HEK293 (cell line): ENCODE data around the gene KCNJ14.

ENCODE experiments used
- SP7 ChIP-seq: fragments of 450-650 bp; formaldehyde crosslinking; IDR thresholded peaks from 2 replicates; pipeline ENCODE4 v1.5.1; 2016; ENCODE audit warnings: missing biosample characterization, missing genetic modification characterization
- ZNF19 ChIP-seq: fragments of 450-650 bp; formaldehyde crosslinking; IDR thresholded peaks from 2 replicates; pipeline ENCODE4; 2016; ENCODE audit warnings: missing biosample characterization, missing genetic modification characterization, low read depth
- ZNF561 ChIP-seq: fragments of 450-650 bp; IDR thresholded peaks from 2 replicates; pipeline ENCODE4 v1.5.1; 2018; ENCODE audit warnings: missing biosample characterization, missing genetic modification characterization, borderline replicate concordance
- ZNF776 ChIP-seq: fragments of 450-650 bp; formaldehyde crosslinking; IDR thresholded peaks from 2 replicates; pipeline ENCODE4 v1.5.0; 2017; ENCODE audit warnings: missing biosample characterization, missing genetic modification characterization, borderline replicate concordance
- ZNF792 ChIP-seq: fragments of 450-650 bp; formaldehyde crosslinking; IDR thresholded peaks from 2 replicates; pipeline ENCODE4 v1.5.1; 2016; ENCODE audit warnings: missing biosample characterization, missing genetic modification characterization
- TF ChIP-seq, protein P1 (sequence below): fragments of 450-650 bp; formaldehyde crosslinking; IDR thresholded peaks from 2 replicates; pipeline ENCODE4 v1.5.1; 2016; ENCODE audit warnings: missing biosample characterization, missing genetic modification characterization
- TF ChIP-seq, protein P2 (sequence below): fragments of 450-650 bp; formaldehyde crosslinking; IDR thresholded peaks from 2 replicates; pipeline ENCODE4 v1.5.1; 2016; ENCODE audit warnings: missing biosample characterization, missing genetic modification characterization
- TF ChIP-seq, protein P3 (sequence below): fragments of 450-650 bp; formaldehyde crosslinking; IDR thresholded peaks from 2 replicates; pipeline ENCODE4 v1.5.1; 2016; ENCODE audit warnings: missing biosample characterization, missing genetic modification characterization

DNA sequence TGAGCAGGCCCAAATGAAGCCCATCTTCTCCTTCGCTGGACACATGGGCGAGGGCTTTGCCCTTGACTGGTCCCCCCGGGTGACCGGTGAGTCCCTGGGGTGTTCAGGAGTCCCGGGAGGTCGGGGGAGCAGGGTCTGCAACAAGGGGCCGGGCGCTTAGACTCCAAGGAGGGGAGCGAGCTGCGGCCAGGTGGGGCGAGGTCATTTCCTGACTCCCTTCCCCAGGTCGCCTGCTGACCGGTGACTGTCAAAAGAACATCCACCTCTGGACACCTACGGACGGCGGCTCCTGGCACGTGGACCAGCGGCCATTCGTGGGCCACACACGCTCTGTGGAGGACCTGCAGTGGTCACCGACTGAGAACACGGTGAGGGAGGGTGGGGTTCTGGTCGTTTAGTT is 4.9 kb upstream of the KCNJ14 start:
- TF ChIP-seq, protein P1, sequence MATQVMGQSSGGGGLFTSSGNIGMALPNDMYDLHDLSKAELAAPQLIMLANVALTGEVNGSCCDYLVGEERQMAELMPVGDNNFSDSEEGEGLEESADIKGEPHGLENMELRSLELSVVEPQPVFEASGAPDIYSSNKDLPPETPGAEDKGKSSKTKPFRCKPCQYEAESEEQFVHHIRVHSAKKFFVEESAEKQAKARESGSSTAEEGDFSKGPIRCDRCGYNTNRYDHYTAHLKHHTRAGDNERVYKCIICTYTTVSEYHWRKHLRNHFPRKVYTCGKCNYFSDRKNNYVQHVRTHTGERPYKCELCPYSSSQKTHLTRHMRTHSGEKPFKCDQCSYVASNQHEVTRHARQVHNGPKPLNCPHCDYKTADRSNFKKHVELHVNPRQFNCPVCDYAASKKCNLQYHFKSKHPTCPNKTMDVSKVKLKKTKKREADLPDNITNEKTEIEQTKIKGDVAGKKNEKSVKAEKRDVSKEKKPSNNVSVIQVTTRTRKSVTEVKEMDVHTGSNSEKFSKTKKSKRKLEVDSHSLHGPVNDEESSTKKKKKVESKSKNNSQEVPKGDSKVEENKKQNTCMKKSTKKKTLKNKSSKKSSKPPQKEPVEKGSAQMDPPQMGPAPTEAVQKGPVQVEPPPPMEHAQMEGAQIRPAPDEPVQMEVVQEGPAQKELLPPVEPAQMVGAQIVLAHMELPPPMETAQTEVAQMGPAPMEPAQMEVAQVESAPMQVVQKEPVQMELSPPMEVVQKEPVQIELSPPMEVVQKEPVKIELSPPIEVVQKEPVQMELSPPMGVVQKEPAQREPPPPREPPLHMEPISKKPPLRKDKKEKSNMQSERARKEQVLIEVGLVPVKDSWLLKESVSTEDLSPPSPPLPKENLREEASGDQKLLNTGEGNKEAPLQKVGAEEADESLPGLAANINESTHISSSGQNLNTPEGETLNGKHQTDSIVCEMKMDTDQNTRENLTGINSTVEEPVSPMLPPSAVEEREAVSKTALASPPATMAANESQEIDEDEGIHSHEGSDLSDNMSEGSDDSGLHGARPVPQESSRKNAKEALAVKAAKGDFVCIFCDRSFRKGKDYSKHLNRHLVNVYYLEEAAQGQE: no peak
- TF ChIP-seq, protein P2, sequence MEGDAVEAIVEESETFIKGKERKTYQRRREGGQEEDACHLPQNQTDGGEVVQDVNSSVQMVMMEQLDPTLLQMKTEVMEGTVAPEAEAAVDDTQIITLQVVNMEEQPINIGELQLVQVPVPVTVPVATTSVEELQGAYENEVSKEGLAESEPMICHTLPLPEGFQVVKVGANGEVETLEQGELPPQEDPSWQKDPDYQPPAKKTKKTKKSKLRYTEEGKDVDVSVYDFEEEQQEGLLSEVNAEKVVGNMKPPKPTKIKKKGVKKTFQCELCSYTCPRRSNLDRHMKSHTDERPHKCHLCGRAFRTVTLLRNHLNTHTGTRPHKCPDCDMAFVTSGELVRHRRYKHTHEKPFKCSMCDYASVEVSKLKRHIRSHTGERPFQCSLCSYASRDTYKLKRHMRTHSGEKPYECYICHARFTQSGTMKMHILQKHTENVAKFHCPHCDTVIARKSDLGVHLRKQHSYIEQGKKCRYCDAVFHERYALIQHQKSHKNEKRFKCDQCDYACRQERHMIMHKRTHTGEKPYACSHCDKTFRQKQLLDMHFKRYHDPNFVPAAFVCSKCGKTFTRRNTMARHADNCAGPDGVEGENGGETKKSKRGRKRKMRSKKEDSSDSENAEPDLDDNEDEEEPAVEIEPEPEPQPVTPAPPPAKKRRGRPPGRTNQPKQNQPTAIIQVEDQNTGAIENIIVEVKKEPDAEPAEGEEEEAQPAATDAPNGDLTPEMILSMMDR (tag by site-specific recombination): no peak
- TF ChIP-seq, protein P3, sequence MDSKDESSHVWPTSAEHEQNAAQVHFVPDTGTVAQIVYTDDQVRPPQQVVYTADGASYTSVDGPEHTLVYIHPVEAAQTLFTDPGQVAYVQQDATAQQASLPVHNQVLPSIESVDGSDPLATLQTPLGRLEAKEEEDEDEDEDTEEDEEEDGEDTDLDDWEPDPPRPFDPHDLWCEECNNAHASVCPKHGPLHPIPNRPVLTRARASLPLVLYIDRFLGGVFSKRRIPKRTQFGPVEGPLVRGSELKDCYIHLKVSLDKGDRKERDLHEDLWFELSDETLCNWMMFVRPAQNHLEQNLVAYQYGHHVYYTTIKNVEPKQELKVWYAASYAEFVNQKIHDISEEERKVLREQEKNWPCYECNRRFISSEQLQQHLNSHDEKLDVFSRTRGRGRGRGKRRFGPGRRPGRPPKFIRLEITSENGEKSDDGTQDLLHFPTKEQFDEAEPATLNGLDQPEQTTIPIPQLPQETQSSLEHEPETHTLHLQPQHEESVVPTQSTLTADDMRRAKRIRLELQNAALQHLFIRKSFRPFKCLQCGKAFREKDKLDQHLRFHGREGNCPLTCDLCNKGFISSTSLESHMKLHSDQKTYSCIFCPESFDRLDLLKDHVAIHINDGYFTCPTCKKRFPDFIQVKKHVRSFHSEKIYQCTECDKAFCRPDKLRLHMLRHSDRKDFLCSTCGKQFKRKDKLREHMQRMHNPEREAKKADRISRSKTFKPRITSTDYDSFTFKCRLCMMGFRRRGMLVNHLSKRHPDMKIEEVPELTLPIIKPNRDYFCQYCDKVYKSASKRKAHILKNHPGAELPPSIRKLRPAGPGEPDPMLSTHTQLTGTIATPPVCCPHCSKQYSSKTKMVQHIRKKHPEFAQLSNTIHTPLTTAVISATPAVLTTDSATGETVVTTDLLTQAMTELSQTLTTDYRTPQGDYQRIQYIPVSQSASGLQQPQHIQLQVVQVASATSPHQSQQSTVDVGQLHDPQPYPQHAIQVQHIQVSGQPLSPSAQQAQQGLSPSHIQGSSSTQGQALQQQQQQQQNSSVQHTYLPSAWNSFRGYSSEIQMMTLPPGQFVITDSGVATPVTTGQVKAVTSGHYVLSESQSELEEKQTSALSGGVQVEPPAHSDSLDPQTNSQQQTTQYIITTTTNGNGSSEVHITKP: no peak
- TF ChIP-seq SP7 (tag by site-specific recombination) (no peak), ZNF792 (no peak), ZNF561 (tag by site-specific recombination) (no peak), ZNF19 (no peak), ZNF776 (tag by site-specific recombination) (no peak)
